Measurements from ENCODE around the gene YDJC. TPM values are rescaled to one million over a fixed set of nuclear protein-coding genes. Genes with fewer than 3 reads are reported as not detected.
"Not testable (repeated sequence)": the region's sequence is repeated elsewhere in the genome, so short reads cannot be mapped to it uniquely, and the experiment has no call there.

The YDJC gene
- total and polyA plus RNA-seq, 8 donors, result 8.1 to 75.3 (median 38.1) TPM

DNA sequence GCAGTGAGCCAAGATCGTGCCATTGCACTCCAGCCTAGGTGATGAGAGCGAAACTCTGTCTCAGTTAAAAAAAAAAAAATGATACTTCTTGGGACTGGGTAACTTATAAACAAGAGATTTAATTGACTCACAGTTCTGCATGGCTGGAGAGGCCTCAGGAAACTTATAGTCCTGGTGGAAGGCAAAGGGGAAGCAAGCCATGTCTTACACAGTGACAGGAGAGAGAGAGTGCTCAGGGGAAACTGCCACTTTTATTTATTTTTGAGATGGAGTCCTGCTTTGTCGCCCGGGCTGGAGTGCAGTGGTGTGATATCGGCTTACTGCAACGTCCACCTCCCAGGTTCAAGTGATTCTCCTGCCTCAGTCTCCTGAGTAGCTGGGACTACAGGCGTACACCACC, 20.5 kb upstream of the YDJC start:
- Histone ChIP-seq H3K27me3 (no peaks in the 10 kb centered on the region), H3K4me3 (no peak overlapping the region), H3K27ac (no peak overlapping the region), H3K4me1 (peaks cover 15 to 35% (median 33%) of the 10 kb centered on the region in 4 donors), H3K36me3 (peaks cover 4 to 33% (median 20%) of the 10 kb centered on the region in 4 donors), H3K9me3 (no peaks in the 10 kb centered on the region)
- 83 to 96% (median 85%) methylated on average over 7 of the region's 7 CpGs for WGBS, 5 donors
- DNase-seq, result no peak
- intact Hi-C loops (cut with DNase I; ENCODE audit: low total_unique reads), result no loop called here
- TF ChIP-seq EP300 (IDR thresholded peaks at IDR 0.05) (no peak), POLR2A (IDR thresholded peaks at IDR 0.05) (no peak)
- TF ChIP-seq, protein P1, sequence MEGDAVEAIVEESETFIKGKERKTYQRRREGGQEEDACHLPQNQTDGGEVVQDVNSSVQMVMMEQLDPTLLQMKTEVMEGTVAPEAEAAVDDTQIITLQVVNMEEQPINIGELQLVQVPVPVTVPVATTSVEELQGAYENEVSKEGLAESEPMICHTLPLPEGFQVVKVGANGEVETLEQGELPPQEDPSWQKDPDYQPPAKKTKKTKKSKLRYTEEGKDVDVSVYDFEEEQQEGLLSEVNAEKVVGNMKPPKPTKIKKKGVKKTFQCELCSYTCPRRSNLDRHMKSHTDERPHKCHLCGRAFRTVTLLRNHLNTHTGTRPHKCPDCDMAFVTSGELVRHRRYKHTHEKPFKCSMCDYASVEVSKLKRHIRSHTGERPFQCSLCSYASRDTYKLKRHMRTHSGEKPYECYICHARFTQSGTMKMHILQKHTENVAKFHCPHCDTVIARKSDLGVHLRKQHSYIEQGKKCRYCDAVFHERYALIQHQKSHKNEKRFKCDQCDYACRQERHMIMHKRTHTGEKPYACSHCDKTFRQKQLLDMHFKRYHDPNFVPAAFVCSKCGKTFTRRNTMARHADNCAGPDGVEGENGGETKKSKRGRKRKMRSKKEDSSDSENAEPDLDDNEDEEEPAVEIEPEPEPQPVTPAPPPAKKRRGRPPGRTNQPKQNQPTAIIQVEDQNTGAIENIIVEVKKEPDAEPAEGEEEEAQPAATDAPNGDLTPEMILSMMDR (IDR thresholded peaks at IDR 0.05), result no peak

DNA sequence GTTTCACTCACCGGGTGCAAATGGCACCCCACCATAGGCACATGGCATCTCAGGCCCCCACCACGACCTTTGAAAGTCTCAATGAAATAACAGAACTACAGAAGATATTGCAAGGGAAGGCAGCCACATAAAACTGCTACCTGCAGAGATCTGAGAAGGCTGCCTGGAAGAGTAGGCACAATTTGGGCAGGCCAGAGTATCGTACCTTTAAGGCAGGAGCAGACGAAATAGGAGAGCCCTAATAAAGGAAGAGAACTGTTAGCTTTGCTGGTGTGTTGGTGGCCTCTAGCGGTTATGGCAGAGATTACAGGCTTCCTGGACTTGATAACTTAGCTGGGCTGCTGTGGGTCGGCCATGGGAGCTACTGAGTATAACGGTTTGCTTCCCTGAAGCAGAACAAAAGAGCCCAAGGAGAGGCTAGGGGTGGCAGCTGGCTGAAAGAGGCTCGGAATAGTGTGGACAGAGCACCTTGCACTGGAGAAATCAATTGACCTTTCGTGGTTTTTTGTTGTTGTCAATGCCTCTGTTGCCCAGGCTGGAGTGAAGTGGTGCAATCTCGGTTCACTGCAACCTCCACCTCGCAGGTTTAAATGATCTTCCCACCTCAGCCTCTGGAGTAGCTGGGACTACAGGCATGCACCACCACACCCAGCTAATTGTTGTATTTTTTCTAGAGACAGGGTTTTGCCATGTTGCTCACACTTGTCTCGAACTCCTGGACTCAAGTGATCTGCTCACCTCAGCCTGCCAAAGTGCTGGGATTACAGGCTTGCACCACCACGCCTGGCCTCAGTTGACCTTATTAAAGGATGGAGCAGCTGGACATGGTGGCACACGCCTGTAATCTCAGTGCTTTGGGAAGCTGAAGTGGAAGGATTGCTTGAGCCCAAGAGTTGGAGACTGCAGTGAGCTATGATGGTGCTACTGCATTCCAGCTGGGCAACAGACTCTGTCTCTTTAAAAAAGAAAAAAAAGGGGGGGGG, 17.1 kb upstream of the YDJC start:
- peaks cover 22 to 42% (median 38%) of the 10 kb centered on the region in 4 donors for H3K4me1 ChIP-seq
- no peaks in the 10 kb centered on the region for H3K27me3 ChIP-seq
- intact Hi-C loops (cut with DNase I; ENCODE audit: low total_unique reads), result no loop called here
- no peaks in the 10 kb centered on the region for H3K9me3 ChIP-seq
- peak; percentile 83 to 94 for DNase-seq
- peak in 1 of 3 donors; percentile 42 for TF ChIP-seq POLR2AphosphoS5 (IDR thresholded peaks at IDR 0.05)
- TF ChIP-seq, protein P1 (IDR thresholded peaks at IDR 0.05), result peak in 5 of 7 experiments; percentile 70 to 85 (median 79)
- TF ChIP-seq EP300 (IDR thresholded peaks at IDR 0.05), result no peak
- WGBS, 5 donors, result 40 to 50% (median 44%) methylated on average over 14 of the region's 14 CpGs
- no peak overlapping the region for H3K4me3 ChIP-seq
- peaks cover 8 to 47% (median 28%) of the 10 kb centered on the region in 4 donors for H3K36me3 ChIP-seq
- no peak overlapping the region for H3K27ac ChIP-seq

DNA sequence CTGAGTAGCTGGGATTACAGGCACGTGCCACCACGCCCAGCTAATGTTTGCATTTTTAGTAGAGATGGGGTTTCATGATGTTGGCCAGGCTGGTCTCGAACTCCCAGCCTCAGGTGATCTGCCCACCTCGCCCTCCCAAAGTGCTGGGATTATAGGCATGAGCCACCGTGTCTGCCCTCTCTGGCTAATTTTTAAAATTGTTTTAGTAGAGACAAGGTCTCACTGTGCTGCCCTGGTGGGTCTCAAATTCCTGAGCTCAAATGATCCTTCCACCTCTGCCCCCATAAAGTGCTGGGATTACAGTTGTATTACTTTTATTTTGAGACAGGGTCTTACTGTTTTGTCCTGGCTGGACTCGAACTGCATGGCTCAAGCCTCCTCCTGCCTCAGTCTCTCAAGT, 15.7 kb upstream of the YDJC start:
- 74 to 89% (median 79%) methylated on average over 6 of the region's 6 CpGs for WGBS, 5 donors
- H3K9me3 ChIP-seq; intact Hi-C loops (cut with DNase I; ENCODE audit: low total_unique reads); DNase-seq; H3K4me3 ChIP-seq; H3K27ac ChIP-seq; H3K27me3 ChIP-seq: not testable (repeated sequence)
- Histone ChIP-seq H3K36me3 (peaks cover 8 to 47% (median 28%) of the 10 kb centered on the region in 4 donors), H3K4me1 (peaks cover 21 to 39% (median 35%) of the 10 kb centered on the region in 4 donors)

DNA sequence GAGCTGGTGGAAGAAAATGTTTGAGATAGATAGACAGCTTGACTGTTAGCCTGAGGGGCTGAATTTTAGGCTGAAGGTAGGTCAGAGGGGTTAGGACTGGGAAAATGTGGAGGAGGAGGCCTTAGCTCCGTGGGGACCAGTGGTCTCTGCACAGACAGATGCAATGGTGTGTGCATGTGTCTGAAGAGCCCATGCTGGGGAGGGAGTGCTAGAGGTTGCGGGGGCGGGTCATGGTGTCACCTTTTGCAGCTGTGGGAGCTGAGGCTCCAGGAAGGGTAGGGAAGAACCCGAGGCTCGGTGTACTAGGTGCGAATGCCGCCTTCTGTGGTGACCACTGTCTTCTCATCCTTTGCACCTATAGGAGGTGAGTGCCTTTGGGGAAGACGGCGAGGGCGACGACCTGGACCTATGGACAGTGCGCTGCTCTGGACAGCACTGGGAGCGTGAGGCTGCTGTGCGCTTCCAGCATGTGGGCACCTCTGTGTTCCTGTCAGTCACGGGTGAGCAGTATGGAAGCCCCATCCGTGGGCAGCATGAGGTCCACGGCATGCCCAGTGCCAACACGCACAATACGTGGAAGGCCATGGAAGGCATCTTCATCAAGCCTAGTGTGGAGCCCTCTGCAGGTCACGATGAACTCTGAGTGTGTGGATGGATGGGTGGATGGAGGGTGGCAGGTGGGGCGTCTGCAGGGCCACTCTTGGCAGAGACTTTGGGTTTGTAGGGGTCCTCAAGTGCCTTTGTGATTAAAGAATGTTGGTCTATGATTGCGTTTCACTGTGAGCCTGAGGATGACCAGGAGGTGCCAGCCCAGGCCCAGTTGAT, 13.9 kb upstream of the YDJC start:
- no peaks in the 10 kb centered on the region for H3K27me3 ChIP-seq
- no peak overlapping the region for H3K27ac ChIP-seq
- H3K4me1 ChIP-seq, result peaks cover 21 to 39% (median 35%) of the 10 kb centered on the region in 4 donors
- H3K9me3 ChIP-seq, result no peaks in the 10 kb centered on the region
- H3K36me3 ChIP-seq, result peaks cover 8 to 36% (median 20%) of the 10 kb centered on the region in 4 donors
- no peak for DNase-seq
- TF ChIP-seq POLR2AphosphoS5 (IDR thresholded peaks at IDR 0.05), result no peak
- no peak for TF ChIP-seq POLR2A (IDR thresholded peaks at IDR 0.05)
- TF ChIP-seq EP300 (IDR thresholded peaks at IDR 0.05), result no peak
- TF ChIP-seq, protein P1 (IDR thresholded peaks at IDR 0.05), result no peak
- WGBS, 5 donors, result 84 to 89% (median 86%) methylated on average over 21 to 22 of the region's 22 CpGs
- intact Hi-C loops (cut with DNase I; ENCODE audit: low total_unique reads), result no loop called here
- H3K4me3 ChIP-seq, result peak overlapping the region in 3 of 4 donors; percentile 76 to 80 (median 79)
